Kidney (tissue), 14 donors: Measurements from ENCODE around the gene OR2V1. TPM values are rescaled to one million over a fixed set of nuclear protein-coding genes. Genes with fewer than 3 reads are reported as not detected.

ENCODE experiments used
- DNase-seq, 5 donors: peaks; one replicate each; pipeline ENCODE4 v3.0.0-alpha.2; 2013 to 2020
- FAIRE-seq: peaks from 2 replicates; lab custom pipeline; 2012; peaks lifted over from hg19 to GRCh38; lab: Jason Lieb, UNC
- H3K27ac ChIP-seq, 2 donors: one replicate each; pipeline ENCODE4 v1.7.0; 2013; ENCODE audit warnings: low read depth in 2 of 2, low read length in 2 of 2, inconsistent platforms in 1 of 2
- H3K27me3 ChIP-seq: one replicate; pipeline ENCODE4 v1.7.1; 2013; ENCODE audit warnings: low read length, inconsistent platforms; ENCODE audit not compliant: control insufficient read depth, insufficient read depth
- H3K36me3 ChIP-seq, 3 donors: one replicate each; pipeline versions ENCODE4 v1.7.0 to v1.7.1; 2013; ENCODE audit warnings: low read length in 3 of 3, control low read depth in 1 of 3, inconsistent platforms in 1 of 3; ENCODE audit not compliant: insufficient read depth in 3 of 3, control insufficient read depth in 2 of 3
- H3K4me1 ChIP-seq, 3 donors: one replicate each; pipeline versions ENCODE4 v1.7.0 to v1.7.1; 2013; ENCODE audit warnings: low read length in 3 of 3, inconsistent platforms in 1 of 3, low read depth in 1 of 3; ENCODE audit not compliant: control insufficient read depth in 2 of 3, insufficient read depth in 2 of 3
- H3K4me3 ChIP-seq, 3 donors: one replicate each; pipeline versions ENCODE4 v1.7.0 to v1.8.1; 2013; ENCODE audit warnings: low read length in 3 of 3, control low read depth in 1 of 3, inconsistent platforms in 1 of 3
- H3K9ac ChIP-seq, 3 donors: one replicate each; pipeline versions ENCODE4 v1.7.0 to v1.7.1; 2013; ENCODE audit warnings: low read length in 3 of 3, control low read depth in 1 of 3, inconsistent platforms in 1 of 3
- H3K9me3 ChIP-seq, 3 donors: one replicate each; pipeline versions ENCODE4 v1.7.0 to v1.7.1; 2013; ENCODE audit warnings: low read length in 3 of 3, control low read depth in 1 of 3, inconsistent platforms in 1 of 3; ENCODE audit not compliant: control insufficient read depth in 2 of 3, insufficient read depth in 1 of 3
- intact Hi-C: fragments of 100-400 bp; cut with DNase I; formaldehyde crosslinking; loops from one replicate; pipeline ENCODE4 v1.11.1; 2022
- polyA plus RNA-seq: library from polyadenylated mRNA; stranded (reverse); fragments of 350-450 nt; fragmentation: Illumina TruSeq; extraction: RNeasy Lipid Tissue Mini Kit (QIAGEN cat#74804); gene quantifications from one replicate; pipeline ENCODE4 v1.2.3, GENCODE V29; 2014; ENCODE audit warnings: low read depth, low replicate concordance; ENCODE audit not compliant: insufficient read depth
- total RNA-seq: library from RNA; stranded (reverse); fragmentation: NEBNext Ultra II Directional; extraction: Animal tissue kit (Norgen Biotek cat#: 25700); gene quantifications from one replicate; pipeline ENCODE4 v1.2.1, GENCODE V29; 2021
- TF ChIP-seq, protein P1 (sequence below): IDR thresholded peaks from 3 replicates; pipeline ENCODE4 v1.5.1; 2012; ENCODE audit warnings: mild to moderate bottlenecking, moderate library complexity, borderline replicate concordance; ENCODE audit not compliant: insufficient read depth; ENCODE audit errors: extremely low read depth
- donor health status: control.
- donor health status: control.
- donor health status: control.
- donor health status: control.
- donor health status: control.
- donor health status: DM: yes; HTN: yes; CAD: no.
- donor health status: Normal renal cell carcinoma (clear cell type).

The OR2V1 gene
- total and polyA plus RNA-seq, 2 donors from 2014 or later, result not detected

DNA sequence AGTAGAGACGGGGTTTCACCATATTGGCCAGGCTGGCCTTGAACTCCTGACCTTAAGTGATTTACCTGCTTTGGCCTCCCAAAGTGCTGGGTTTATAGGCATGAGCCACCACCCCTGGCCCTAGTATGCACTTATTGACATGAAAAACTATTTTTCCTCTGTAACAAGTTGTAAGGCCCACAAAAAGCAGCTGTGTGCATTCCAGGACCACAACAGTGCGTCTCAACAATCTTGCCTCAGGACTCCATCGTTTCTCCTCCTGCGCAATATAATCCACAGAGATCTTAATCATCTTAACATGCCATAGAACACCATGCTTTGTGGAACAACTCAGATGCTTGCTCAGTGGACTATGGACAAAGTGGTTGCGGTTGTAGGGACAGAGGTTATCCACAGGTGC, 10.2 kb downstream of the OR2V1 start:
- no peak overlapping the region for H3K9ac ChIP-seq
- TF ChIP-seq, protein P1, sequence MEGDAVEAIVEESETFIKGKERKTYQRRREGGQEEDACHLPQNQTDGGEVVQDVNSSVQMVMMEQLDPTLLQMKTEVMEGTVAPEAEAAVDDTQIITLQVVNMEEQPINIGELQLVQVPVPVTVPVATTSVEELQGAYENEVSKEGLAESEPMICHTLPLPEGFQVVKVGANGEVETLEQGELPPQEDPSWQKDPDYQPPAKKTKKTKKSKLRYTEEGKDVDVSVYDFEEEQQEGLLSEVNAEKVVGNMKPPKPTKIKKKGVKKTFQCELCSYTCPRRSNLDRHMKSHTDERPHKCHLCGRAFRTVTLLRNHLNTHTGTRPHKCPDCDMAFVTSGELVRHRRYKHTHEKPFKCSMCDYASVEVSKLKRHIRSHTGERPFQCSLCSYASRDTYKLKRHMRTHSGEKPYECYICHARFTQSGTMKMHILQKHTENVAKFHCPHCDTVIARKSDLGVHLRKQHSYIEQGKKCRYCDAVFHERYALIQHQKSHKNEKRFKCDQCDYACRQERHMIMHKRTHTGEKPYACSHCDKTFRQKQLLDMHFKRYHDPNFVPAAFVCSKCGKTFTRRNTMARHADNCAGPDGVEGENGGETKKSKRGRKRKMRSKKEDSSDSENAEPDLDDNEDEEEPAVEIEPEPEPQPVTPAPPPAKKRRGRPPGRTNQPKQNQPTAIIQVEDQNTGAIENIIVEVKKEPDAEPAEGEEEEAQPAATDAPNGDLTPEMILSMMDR, result no peak
- H3K4me1 ChIP-seq, result no peaks in the 10 kb centered on the region
- no peak overlapping the region for H3K27ac ChIP-seq
- H3K9me3 ChIP-seq, result no peaks in the 10 kb centered on the region
- FAIRE-seq (no peak), DNase-seq (no peak)
- H3K4me3 ChIP-seq, result no peak overlapping the region
- peaks cover 10% of the 10 kb centered on the region for H3K27me3 ChIP-seq
- H3K36me3 ChIP-seq, result no peaks in the 10 kb centered on the region
- intact Hi-C loops, result no loop called here

DNA sequence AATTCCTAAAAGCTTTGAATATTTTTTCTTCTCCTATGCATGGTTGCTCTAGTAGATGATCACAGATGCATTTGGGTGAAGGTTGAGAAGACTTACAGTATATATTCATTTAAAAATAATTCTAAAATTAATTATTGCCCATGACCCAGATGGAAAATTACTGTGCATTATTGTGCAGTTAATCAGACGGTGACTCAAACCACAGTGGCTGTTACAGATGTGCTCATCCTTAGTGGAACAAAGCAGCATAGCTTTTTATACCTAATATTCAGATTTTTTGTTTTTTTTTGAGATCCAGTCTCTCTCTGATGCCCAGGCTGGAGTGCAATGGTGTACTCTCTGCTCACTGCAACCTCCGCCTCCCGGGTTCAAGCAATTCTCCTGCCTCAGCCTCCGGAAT, 10.7 kb downstream of the OR2V1 start:
- no peak overlapping the region for H3K27ac ChIP-seq
- TF ChIP-seq, protein P1, result no peak

GRCh38 chr5:181119105-181119504, 11.9 kb downstream of the OR2V1 start:
- Histone ChIP-seq H3K4me3 (no peak overlapping the region), H3K9me3 (no peaks in the 10 kb centered on the region), H3K4me1 (no peaks in the 10 kb centered on the region), H3K27ac (no peak overlapping the region), H3K36me3 (no peaks in the 10 kb centered on the region), H3K9ac (no peak overlapping the region), H3K27me3 (peaks cover 22% of the 10 kb centered on the region)
- FAIRE-seq, result no peak
- intact Hi-C loops, result no loop called here
- TF ChIP-seq, protein P1, result no peak
- no peak for DNase-seq

More for the DNA sequence above, 10.7 kb downstream of the OR2V1 start:
- no peaks in the 10 kb centered on the region for H3K9me3 ChIP-seq
- no peaks in the 10 kb centered on the region for H3K4me1 ChIP-seq
- no peak overlapping the region for H3K4me3 ChIP-seq
- H3K27me3 ChIP-seq, result peaks cover 14% of the 10 kb centered on the region
- no peak for FAIRE-seq
- H3K36me3 ChIP-seq, result no peaks in the 10 kb centered on the region
- DNase-seq, result no peak
- intact Hi-C loops, result no loop called here
- no peak overlapping the region for H3K9ac ChIP-seq

DNA sequence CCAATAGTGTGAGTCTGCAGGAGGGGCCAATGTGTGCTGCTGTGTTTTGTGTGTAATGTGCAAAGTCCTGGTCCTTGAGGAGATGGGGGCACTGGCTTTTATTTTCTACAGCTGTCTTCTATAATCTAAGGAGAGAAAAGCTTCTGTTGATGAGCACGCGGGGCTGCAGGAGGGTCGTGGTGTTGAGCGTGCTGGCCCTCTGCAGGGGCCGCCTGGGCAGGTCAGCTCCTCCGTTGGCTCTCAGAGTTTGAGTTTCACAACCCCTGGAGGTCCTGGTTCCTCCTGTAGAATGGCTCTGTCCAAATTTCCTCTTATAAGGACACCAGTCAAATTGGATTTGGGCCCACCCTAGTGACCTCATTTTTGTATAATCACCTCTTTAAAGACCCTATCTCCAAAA, 12.6 kb downstream of the OR2V1 start:
- H3K4me1 ChIP-seq, result no peaks in the 10 kb centered on the region
- no peak overlapping the region for H3K27ac ChIP-seq

More for the DNA sequence above, 12.6 kb downstream of the OR2V1 start:
- DNase-seq (no peak), FAIRE-seq (no peak)
- no peaks in the 10 kb centered on the region for H3K36me3 ChIP-seq
- H3K9me3 ChIP-seq, result no peaks in the 10 kb centered on the region
- TF ChIP-seq, protein P1, result no peak
- H3K4me3 ChIP-seq, result no peak overlapping the region
- no peak overlapping the region for H3K9ac ChIP-seq
- peaks cover 28% of the 10 kb centered on the region for H3K27me3 ChIP-seq
- intact Hi-C loops, result no loop called here
